ENCODE measurements around the gene ZNF280A.
"Not testable (repeated sequence)": the region's sequence is repeated elsewhere in the genome, so short reads cannot be mapped to it uniquely, and the experiment has no call there.

Gene ZNF280A

DNA sequence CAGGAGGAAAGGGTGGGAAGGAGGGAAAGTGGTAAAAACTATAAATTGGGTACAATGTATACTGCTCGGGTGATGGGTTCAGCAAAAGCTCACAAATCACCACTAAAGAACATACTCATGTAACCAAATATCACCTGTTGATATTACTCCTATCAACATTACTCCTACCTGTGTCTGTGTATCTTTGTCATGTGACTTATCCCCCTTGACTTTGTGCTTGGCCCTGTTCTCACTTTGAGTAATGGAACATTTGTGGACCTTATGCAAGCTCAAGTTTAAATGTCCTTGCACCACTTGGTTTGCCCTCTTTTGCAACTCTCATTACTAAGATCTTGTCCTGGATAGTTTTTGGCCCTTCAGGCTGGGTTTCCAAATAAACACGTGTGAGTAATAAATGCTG lies 50.5 kb downstream of the ZNF280A start:
- DNase-seq (ENCODE audit: low read depth, low spot score) = no peak

GRCh38 chr22:22468794-22469469 lies 51.1 kb downstream of the ZNF280A start:
- not testable (repeated sequence) for DNase-seq (ENCODE audit: low read depth, low spot score)

DNA sequence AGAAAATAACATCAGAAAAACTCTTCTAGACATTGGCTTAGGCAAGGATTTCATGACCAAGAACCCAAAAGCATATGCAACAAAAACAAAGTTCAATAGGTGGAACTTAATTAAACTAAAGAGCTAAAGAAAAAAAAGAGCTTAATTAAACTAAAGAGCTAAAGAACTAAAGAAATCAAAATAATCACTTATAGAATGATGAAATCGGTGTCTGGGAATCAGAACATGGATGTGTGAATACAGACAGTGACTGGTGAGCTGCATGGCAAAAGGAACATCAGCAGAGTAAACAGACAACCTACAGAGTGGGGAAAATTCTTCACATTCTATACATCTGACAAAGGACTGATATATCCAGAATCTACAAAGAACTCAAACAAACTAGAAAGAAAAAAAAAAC lies 53.0 kb downstream of the ZNF280A start:
- DNase-seq (ENCODE audit: low read depth, low spot score) = no peak

- no peak for DNase-seq (ENCODE audit: low read depth, low spot score)
Observed at GRCh38 chr22:22465782-22466181, 54.3 kb downstream of the ZNF280A start.

DNA sequence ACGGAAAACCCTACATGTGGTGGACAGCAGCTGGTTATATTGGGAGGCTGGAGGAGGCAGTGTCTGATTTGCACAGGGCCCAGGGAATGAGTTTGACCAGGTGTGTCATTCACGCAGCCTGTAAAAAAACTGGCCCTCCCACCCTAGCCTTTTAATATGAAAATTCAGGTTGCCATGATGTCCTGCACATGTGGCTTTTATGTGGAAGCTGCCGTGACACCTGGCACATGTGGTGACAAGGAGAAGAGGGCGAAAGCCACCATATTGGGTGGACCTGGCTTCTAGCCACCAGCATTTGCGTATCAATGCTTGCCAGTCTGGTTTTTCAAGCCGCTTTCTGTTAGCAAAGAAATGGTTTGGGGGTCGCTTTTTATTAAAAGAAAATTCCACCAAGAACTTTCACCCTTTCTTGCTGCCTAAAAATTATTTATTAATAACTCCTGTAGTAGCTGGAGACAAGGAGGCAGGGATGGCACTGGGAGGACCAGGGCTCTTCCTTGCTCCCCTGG lies 54.9 kb downstream of the ZNF280A start:
- no peak for DNase-seq (ENCODE audit: low read depth, low spot score)

GRCh38 chr22:22464541-22465054 lies 55.5 kb downstream of the ZNF280A start:
- no peak for DNase-seq (ENCODE audit: low read depth, low spot score)

- DNase-seq (ENCODE audit: low read depth, low spot score) = peak; percentile 24
Observed at GRCh38 chr22:22463855-22464540, 56.1 kb downstream of the ZNF280A start.

Measured in smooth muscle cell of the brain vasculature (primary cell).